CD4-positive, alpha-beta T cell treated with Interleukin-10 for 1 hour (primary cell): Measurements from ENCODE around the gene PPTC7.
A peak's percentile ranks its signal among the peaks of the same experiment; 100 is the strongest.
"Not testable (repeated sequence)": the region's sequence is repeated elsewhere in the genome, so short reads cannot be mapped to it uniquely, and the experiment has no call there.

Experiments used
- DNase-seq: peaks from one replicate; pipeline ENCODE4 v3.0.0-alpha.2; 2020

The PPTC7 gene

GRCh38 chr12:110583137-110584059 is at the start of gene PPTC7:
PPTC7 (minus strand) TSS chr12:110583318; CDS start chr12:110583031, 287 bp downstream.
- peak; percentile 97 for DNase-seq

GRCh38 chr12:110627500-110628195 is 44.5 kb upstream of the PPTC7 start:
- no peak for DNase-seq

- no peak for DNase-seq
Measured at GRCh38 chr12:110622582-110622981, 39.5 kb upstream of the PPTC7 start.

- DNase-seq: peak; percentile 11
Measured at GRCh38 chr12:110619534-110619953, 36.4 kb upstream of the PPTC7 start.

- no peak for DNase-seq
Measured at GRCh38 chr12:110616471-110617115, 33.5 kb upstream of the PPTC7 start.

GRCh38 chr12:110615171-110615570 is 32.1 kb upstream of the PPTC7 start:
- no peak for DNase-seq

- DNase-seq: peak; percentile 96
Measured at GRCh38 chr12:110613771-110614684, 30.9 kb upstream of the PPTC7 start, which contains the start of gene TCTN1. TCTN1 (plus strand) TSS chr12:110614129; CDS start chr12:110614183, 54 bp downstream.

- no peak for DNase-seq
Measured at GRCh38 chr12:110613071-110613770, 30.1 kb upstream of the PPTC7 start.

- no peak for DNase-seq
Measured at GRCh38 chr12:110606253-110606611, 23.1 kb upstream of the PPTC7 start.

GRCh38 chr12:110602085-110602814 is 19.1 kb upstream of the PPTC7 start:
- peak; percentile 74 for DNase-seq

GRCh38 chr12:110600254-110600653 is 17.1 kb upstream of the PPTC7 start:
- DNase-seq: peak; percentile 68

GRCh38 chr12:110599334-110599733 is 16.2 kb upstream of the PPTC7 start:
- DNase-seq: no peak

- DNase-seq: no peak
Measured at GRCh38 chr12:110597885-110598284, 14.8 kb upstream of the PPTC7 start.

- DNase-seq: not testable (repeated sequence)
Measured at GRCh38 chr12:110592919-110593318, 9.8 kb upstream of the PPTC7 start.

GRCh38 chr12:110592078-110592477 is 9.0 kb upstream of the PPTC7 start:
- DNase-seq: no peak

GRCh38 chr12:110591451-110592051 is 8.4 kb upstream of the PPTC7 start:
- DNase-seq: no peak

GRCh38 chr12:110590806-110591326 is 7.7 kb upstream of the PPTC7 start:
- DNase-seq: peak; percentile 78

- DNase-seq: no peak
Measured at GRCh38 chr12:110590059-110590458, 6.9 kb upstream of the PPTC7 start.

GRCh38 chr12:110587102-110587501 is 4.0 kb upstream of the PPTC7 start:
- not testable (repeated sequence) for DNase-seq

GRCh38 chr12:110585231-110585799 is 2.2 kb upstream of the PPTC7 start:
- DNase-seq: peak; percentile 66
